WTC11 (cell line): ENCODE data around the gene DMTF1. TPM values are rescaled to one million over a fixed set of nuclear protein-coding genes. Genes with fewer than 3 reads are reported as not detected.

Experiments
- ATF1 ChIP-seq: sonication (generic); formaldehyde crosslinking; IDR thresholded peaks from 2 replicates; pipeline ENCODE4 v1.8.1; 2023; ENCODE audit warnings: mild to moderate bottlenecking, moderate library complexity, missing genetic modification reagents
- CREM ChIP-seq: sonication (generic); formaldehyde crosslinking; IDR thresholded peaks from 2 replicates; pipeline ENCODE4 v1.8.1; 2022; ENCODE audit warnings: mild to moderate bottlenecking, missing genetic modification reagents, moderate library complexity
- FOXK1 ChIP-seq: sonication (generic); formaldehyde crosslinking; IDR thresholded peaks from 2 replicates; pipeline ENCODE4 v1.8.0; 2022; ENCODE audit warnings: mild to moderate bottlenecking, moderate library complexity, missing genetic modification reagents
- MYBL2 ChIP-seq: sonication (generic); formaldehyde crosslinking; IDR thresholded peaks from 2 replicates; pipeline ENCODE4 v1.8.1; 2023; ENCODE audit warnings: mild to moderate bottlenecking, moderate library complexity, missing genetic modification reagents
- NR1H2 ChIP-seq: sonication (generic); formaldehyde crosslinking; IDR thresholded peaks from 2 replicates; pipeline ENCODE4 v1.9.0; 2021; ENCODE audit warnings: mild to moderate bottlenecking, moderate library complexity, missing genetic modification reagents
- SMAD3 ChIP-seq: sonication (generic); formaldehyde crosslinking; IDR thresholded peaks from 2 replicates; pipeline ENCODE4 v1.8.0; 2022; ENCODE audit warnings: missing genetic modification reagents, mild to moderate bottlenecking, borderline replicate concordance
- SMAD4 ChIP-seq: sonication (generic); formaldehyde crosslinking; IDR thresholded peaks from 2 replicates; pipeline ENCODE4 v1.8.0; 2022; ENCODE audit warnings: mild to moderate bottlenecking, missing genetic modification reagents
- SP1 ChIP-seq: sonication (generic); formaldehyde crosslinking; conservative IDR thresholded peaks from 2 replicates; pipeline ENCODE4 v1.8.1; 2022; ENCODE audit warnings: missing genetic modification reagents
- TEAD1 ChIP-seq: sonication (generic); formaldehyde crosslinking; IDR thresholded peaks from 2 replicates; pipeline ENCODE4 v1.8.0; 2022; ENCODE audit warnings: mild to moderate bottlenecking, missing genetic modification reagents
- total RNA-seq: library from RNA; stranded (reverse); gene quantifications from 3 replicates; pipeline ENCODE4 v1.2.3, GENCODE V29; 2021
- TF ChIP-seq, protein P1 (sequence below): sonication (generic); formaldehyde crosslinking; IDR thresholded peaks from 2 replicates; pipeline ENCODE4 v1.8.0; 2023; ENCODE audit warnings: mild to moderate bottlenecking, missing genetic modification reagents
- TF ChIP-seq, protein P2 (sequence below): sonication (generic); formaldehyde crosslinking; IDR thresholded peaks from 2 replicates; pipeline ENCODE4 v1.8.1; 2023; ENCODE audit warnings: mild to moderate bottlenecking, missing genetic modification reagents, moderate library complexity
- TF ChIP-seq, protein P3 (sequence below): sonication (generic); formaldehyde crosslinking; IDR thresholded peaks from 2 replicates; pipeline ENCODE4 v1.8.0; 2022; ENCODE audit warnings: mild to moderate bottlenecking, missing genetic modification reagents
- TF ChIP-seq, protein P4 (sequence below): sonication (generic); formaldehyde crosslinking; IDR thresholded peaks from 2 replicates; pipeline ENCODE4 v1.8.1; 2022; ENCODE audit warnings: low read depth, mild to moderate bottlenecking, moderate library complexity, missing genetic modification reagents, borderline replicate concordance
- TF ChIP-seq, protein P5 (sequence below): sonication (generic); formaldehyde crosslinking; IDR thresholded peaks from 2 replicates; pipeline ENCODE4 v1.8.0; 2022; ENCODE audit warnings: mild to moderate bottlenecking, missing genetic modification reagents
- TF ChIP-seq, protein P6 (sequence below): sonication (generic); formaldehyde crosslinking; IDR thresholded peaks from 2 replicates; pipeline ENCODE4 v1.8.0; 2023; ENCODE audit warnings: missing genetic modification reagents, mild to moderate bottlenecking, borderline replicate concordance
- TF ChIP-seq, protein P7 (sequence below): sonication (generic); formaldehyde crosslinking; IDR thresholded peaks from 2 replicates; pipeline ENCODE4 v1.8.1; 2022; ENCODE audit warnings: mild to moderate bottlenecking, moderate library complexity, missing genetic modification reagents

The DMTF1 gene
- total RNA-seq, 1 experiment from 2014 or later, result 79.3 TPM

DNA sequence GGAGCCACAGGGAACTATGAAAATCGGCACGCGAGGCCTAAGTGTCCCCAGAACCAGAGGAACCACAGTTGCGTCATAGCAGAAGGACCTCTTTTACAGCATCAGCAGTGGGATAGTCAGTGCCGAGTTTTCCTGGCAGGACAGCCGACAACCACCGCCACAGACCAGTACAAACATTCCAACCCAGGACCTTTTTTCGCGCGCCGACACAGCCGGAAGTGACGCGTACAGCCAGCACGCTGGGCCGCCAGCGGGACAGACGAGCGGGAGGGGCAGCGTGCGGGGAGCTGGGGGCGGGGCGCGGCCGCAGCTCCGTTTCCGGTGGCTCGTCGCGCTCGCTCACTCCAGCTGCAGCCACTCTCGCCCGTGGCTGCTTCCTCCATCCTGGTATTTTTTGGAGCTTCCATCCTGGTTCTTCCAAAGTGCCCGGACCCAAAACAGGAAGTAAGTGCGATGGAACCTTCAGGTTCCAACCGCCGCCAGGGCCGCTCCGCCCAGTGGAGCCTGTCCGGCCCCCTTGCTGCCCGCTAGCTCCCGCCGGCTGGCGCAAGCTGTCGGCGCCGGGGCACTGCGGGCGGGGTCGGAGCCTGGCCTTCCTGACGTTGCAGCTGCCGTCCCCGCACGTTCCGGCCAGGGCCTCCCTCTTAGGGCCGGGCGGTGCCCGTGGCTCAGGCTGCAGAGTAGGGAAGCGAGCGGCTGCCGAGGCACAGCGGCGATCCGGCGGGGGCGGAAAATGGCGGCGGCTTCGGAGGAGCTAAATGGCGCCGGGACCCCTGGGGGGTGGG, at the start of gene DMTF1 (continued):
- TF ChIP-seq, protein P1, sequence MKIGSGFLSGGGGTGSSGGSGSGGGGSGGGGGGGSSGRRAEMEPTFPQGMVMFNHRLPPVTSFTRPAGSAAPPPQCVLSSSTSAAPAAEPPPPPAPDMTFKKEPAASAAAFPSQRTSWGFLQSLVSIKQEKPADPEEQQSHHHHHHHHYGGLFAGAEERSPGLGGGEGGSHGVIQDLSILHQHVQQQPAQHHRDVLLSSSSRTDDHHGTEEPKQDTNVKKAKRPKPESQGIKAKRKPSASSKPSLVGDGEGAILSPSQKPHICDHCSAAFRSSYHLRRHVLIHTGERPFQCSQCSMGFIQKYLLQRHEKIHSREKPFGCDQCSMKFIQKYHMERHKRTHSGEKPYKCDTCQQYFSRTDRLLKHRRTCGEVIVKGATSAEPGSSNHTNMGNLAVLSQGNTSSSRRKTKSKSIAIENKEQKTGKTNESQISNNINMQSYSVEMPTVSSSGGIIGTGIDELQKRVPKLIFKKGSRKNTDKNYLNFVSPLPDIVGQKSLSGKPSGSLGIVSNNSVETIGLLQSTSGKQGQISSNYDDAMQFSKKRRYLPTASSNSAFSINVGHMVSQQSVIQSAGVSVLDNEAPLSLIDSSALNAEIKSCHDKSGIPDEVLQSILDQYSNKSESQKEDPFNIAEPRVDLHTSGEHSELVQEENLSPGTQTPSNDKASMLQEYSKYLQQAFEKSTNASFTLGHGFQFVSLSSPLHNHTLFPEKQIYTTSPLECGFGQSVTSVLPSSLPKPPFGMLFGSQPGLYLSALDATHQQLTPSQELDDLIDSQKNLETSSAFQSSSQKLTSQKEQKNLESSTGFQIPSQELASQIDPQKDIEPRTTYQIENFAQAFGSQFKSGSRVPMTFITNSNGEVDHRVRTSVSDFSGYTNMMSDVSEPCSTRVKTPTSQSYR (CRISPR knock-in tag), result no peak
- peak; percentile 71; the same call in 1 of the 2 replicates for TF ChIP-seq ATF1
- TF ChIP-seq, protein P2, sequence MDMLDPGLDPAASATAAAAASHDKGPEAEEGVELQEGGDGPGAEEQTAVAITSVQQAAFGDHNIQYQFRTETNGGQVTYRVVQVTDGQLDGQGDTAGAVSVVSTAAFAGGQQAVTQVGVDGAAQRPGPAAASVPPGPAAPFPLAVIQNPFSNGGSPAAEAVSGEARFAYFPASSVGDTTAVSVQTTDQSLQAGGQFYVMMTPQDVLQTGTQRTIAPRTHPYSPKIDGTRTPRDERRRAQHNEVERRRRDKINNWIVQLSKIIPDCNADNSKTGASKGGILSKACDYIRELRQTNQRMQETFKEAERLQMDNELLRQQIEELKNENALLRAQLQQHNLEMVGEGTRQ (CRISPR knock-in tag), result no peak
- TF ChIP-seq, protein P3, sequence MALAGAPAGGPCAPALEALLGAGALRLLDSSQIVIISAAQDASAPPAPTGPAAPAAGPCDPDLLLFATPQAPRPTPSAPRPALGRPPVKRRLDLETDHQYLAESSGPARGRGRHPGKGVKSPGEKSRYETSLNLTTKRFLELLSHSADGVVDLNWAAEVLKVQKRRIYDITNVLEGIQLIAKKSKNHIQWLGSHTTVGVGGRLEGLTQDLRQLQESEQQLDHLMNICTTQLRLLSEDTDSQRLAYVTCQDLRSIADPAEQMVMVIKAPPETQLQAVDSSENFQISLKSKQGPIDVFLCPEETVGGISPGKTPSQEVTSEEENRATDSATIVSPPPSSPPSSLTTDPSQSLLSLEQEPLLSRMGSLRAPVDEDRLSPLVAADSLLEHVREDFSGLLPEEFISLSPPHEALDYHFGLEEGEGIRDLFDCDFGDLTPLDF (CRISPR knock-in tag), result no peak
- TF ChIP-seq, protein P4, sequence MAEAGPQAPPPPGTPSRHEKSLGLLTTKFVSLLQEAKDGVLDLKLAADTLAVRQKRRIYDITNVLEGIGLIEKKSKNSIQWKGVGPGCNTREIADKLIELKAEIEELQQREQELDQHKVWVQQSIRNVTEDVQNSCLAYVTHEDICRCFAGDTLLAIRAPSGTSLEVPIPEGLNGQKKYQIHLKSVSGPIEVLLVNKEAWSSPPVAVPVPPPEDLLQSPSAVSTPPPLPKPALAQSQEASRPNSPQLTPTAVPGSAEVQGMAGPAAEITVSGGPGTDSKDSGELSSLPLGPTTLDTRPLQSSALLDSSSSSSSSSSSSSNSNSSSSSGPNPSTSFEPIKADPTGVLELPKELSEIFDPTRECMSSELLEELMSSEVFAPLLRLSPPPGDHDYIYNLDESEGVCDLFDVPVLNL (CRISPR knock-in tag), result peak; percentile 76; the same call in 1 of the 2 replicates
- TF ChIP-seq SP1 (CRISPR knock-in tag), result peak; percentile 90
- TF ChIP-seq SMAD4 (CRISPR knock-in tag), result no peak
- peak; percentile 95 for TF ChIP-seq CREM (CRISPR knock-in tag)
- TF ChIP-seq TEAD1 (CRISPR knock-in tag), result peak; percentile 78; the same call in 1 of the 2 replicates
- TF ChIP-seq FOXK1 (CRISPR knock-in tag), result peak; percentile 90
- peak; percentile 55; the same call in 1 of the 2 replicates for TF ChIP-seq SMAD3 (CRISPR knock-in tag)
- no peak for TF ChIP-seq NR1H2 (CRISPR knock-in tag)
- TF ChIP-seq, protein P5, sequence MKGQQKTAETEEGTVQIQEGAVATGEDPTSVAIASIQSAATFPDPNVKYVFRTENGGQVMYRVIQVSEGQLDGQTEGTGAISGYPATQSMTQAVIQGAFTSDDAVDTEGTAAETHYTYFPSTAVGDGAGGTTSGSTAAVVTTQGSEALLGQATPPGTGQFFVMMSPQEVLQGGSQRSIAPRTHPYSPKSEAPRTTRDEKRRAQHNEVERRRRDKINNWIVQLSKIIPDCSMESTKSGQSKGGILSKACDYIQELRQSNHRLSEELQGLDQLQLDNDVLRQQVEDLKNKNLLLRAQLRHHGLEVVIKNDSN (CRISPR knock-in tag), result no peak
- TF ChIP-seq MYBL2 (CRISPR knock-in tag), result 0 out of 2 replicates have a peak, but pooled peaks have one; percentile 59
- TF ChIP-seq, protein P6, sequence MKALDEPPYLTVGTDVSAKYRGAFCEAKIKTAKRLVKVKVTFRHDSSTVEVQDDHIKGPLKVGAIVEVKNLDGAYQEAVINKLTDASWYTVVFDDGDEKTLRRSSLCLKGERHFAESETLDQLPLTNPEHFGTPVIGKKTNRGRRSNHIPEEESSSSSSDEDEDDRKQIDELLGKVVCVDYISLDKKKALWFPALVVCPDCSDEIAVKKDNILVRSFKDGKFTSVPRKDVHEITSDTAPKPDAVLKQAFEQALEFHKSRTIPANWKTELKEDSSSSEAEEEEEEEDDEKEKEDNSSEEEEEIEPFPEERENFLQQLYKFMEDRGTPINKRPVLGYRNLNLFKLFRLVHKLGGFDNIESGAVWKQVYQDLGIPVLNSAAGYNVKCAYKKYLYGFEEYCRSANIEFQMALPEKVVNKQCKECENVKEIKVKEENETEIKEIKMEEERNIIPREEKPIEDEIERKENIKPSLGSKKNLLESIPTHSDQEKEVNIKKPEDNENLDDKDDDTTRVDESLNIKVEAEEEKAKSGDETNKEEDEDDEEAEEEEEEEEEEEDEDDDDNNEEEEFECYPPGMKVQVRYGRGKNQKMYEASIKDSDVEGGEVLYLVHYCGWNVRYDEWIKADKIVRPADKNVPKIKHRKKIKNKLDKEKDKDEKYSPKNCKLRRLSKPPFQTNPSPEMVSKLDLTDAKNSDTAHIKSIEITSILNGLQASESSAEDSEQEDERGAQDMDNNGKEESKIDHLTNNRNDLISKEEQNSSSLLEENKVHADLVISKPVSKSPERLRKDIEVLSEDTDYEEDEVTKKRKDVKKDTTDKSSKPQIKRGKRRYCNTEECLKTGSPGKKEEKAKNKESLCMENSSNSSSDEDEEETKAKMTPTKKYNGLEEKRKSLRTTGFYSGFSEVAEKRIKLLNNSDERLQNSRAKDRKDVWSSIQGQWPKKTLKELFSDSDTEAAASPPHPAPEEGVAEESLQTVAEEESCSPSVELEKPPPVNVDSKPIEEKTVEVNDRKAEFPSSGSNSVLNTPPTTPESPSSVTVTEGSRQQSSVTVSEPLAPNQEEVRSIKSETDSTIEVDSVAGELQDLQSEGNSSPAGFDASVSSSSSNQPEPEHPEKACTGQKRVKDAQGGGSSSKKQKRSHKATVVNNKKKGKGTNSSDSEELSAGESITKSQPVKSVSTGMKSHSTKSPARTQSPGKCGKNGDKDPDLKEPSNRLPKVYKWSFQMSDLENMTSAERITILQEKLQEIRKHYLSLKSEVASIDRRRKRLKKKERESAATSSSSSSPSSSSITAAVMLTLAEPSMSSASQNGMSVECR (CRISPR knock-in tag), result peak; percentile 63; the same call in 1 of the 2 replicates
- TF ChIP-seq, protein P7, sequence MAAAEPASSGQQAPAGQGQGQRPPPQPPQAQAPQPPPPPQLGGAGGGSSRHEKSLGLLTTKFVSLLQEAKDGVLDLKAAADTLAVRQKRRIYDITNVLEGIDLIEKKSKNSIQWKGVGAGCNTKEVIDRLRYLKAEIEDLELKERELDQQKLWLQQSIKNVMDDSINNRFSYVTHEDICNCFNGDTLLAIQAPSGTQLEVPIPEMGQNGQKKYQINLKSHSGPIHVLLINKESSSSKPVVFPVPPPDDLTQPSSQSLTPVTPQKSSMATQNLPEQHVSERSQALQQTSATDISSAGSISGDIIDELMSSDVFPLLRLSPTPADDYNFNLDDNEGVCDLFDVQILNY (CRISPR knock-in tag), result peak; percentile 95
